Stimulated activated CD8-positive, alpha-beta memory T cell treated with anti-CD3 and anti-CD28 coated beads, Interleukin-7, amount 100 ng/mL, for 48 hours (primary cell): ENCODE results near the gene VAMP7.
"Not testable (repeated sequence)": the region's sequence is repeated elsewhere in the genome, so short reads cannot be mapped to it uniquely, and the experiment has no call there.

Source experiments
- DNase-seq, 2 donors: peaks; one replicate each; pipeline ENCODE4 v3.0.0-alpha.2; 2020; ENCODE audit warnings: low read depth in 1 of 2; ENCODE audit errors: extremely low read depth in 1 of 2

VAMP7 gene

DNA sequence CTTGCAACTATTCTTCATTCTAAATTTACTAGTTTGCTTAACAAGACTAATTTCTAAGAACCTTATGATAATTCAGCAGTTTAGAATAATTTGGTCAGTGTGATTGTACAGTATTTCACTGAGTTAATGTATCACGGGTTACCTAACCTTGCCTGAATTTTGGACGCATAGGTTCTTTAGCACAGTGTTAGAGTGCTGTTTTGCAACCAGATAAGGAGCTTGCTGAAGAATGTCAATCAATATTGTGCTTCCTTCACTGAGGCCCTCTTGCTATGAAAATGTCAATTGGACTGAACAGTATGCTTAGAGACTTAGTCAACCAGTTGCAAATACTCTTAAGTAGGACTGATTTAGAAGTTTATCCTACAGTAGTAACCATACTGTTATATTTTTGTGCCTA, 19.6 kb downstream of the VAMP7 start:
- DNase-seq: no peak

GRCh38 chrX:155907661-155908060, 26.5 kb downstream of the VAMP7 start:
- DNase-seq: not testable (repeated sequence)

DNA sequence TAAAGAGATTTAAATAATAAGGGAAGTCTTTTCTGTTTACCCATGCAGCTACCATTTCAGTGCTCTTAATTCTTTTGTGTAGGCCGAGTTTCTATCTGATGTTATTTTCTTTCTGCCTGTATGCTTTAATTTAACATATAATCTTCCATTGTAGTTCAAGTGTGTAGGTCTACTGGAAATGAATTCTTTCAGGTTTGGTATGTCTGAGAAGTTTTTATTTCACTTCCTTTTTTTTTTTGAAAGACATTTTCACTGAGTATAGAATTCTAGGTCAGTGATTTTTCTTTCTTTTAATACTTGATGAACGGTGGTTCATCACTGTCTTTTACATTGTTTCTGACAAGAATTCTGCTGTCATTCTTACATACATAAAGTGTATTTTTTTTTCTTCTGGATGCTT, 42.1 kb downstream of the VAMP7 start:
- no peak for DNase-seq

GRCh38 chrX:155930852-155931618, 49.9 kb downstream of the VAMP7 start:
- not testable (repeated sequence) for DNase-seq

DNA sequence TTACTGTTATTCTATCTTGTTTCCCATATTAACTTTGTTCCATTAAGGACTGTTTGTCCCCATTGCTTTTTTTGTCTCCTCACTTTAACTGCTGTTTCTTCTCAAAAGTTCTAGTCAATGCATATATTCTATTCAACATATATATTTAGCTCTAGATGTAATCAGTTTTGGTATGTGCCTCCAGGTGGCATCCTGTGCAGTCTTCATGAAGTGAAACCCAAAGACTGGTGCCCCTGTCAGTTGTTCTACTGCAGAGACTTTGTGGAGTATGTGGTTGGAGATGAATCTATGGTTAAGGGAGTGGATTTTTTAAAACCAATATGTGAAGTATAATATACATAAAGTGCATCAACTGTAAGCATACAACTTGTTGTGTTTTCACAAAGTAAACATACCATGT, 57.0 kb downstream of the VAMP7 start:
- no peak for DNase-seq

- DNase-seq: no peak
Observed at GRCh38 chrX:155949098-155949497, 68.0 kb downstream of the VAMP7 start.

GRCh38 chrX:155951237-155951789, 70.2 kb downstream of the VAMP7 start:
- no peak for DNase-seq

GRCh38 chrX:155953055-155953454, 71.9 kb downstream of the VAMP7 start:
- DNase-seq: no peak

- DNase-seq: no peak
Observed at GRCh38 chrX:155954793-155955192, 73.6 kb downstream of the VAMP7 start.

DNA sequence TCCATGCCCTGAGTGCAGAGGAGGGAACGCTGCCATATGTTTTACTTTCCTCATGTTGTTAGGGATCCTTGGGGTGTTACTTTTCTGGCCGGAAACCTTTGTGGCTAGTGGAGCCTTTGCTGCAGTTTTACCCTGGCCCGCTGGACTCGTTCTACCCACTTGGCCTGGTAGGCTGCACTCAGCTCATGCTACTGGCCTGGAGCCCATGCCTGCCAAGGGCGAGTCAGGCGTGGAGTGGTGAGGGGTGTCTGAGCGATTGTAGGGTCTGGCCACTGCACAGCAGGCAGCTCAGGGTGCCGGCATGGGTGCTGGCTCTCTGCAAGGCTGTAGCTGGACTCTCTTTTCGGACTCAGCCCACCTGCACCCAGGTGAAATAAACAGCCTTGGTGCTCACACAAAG, 75.0 kb downstream of the VAMP7 start:
- no peak for DNase-seq

DNA sequence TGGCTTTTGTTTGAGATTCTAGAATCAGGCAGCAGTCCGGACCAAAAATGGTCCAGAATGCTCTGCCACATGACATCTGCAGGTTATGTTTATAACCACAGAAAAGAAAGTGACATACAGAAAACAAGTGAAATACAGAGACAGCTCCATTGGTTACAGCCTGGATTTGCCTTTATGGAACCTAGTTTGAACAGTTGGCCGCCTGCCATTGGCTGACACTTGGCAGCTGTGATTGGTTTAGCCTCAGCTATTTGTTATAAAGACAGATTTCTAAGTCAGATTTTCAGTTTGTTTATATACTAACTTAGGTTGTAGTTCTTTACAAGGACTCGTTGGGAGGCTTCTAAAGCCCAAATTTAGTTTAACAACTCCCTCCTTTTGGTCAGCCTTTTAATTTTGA, 75.5 kb downstream of the VAMP7 start:
- DNase-seq: no peak

DNA sequence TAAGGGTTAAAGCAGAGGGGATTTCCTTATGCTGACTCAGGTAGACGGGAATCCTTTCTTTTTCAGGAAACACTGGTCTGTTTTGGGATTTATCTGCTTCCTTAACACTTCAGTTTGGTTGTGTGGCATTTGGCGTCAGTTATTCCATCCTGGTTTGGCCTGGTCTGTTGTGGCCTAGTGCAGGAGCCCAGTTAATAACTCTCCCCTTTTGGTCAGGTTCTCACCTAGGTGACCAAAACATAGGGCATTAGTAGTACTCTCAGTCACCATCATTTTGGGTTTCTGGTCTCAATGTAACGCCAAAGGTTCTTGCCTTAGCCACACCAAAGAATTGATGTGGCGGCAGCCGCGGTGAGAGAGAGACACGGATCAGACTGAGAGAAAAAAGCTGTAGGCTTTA, 76.7 kb downstream of the VAMP7 start:
- DNase-seq: no peak

DNA sequence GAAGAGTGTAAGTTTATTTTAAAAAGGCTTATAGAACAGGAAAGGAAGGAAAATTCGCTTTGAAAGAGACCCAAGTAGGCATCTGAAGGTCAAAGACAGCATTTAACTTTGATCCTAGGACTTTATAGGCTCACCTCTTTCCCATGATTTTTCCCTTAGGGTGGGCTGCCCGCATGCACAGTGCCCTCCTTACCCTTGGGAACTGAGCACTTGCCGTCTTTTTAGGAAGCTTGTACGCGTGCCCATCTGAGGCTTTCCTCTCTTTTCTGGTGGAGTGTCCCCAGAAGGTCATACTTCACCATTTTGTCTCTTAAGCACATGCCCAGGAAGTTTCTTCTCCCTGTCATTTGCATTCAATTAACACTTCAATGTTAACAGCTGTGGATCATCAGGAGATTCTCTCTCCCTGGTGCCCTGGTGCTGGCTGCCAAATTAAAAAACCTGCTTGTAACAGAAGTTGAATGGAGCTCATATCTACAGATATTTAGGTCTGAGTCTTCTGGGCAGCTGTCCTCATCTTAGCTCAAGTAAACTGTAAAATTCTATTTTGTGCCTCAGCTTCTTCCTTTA, 78.0 kb downstream of the VAMP7 start:
- DNase-seq: no peak

GRCh38 chrX:155962906-155963305, 81.8 kb downstream of the VAMP7 start:
- DNase-seq: no peak

GRCh38 chrX:155966876-155967275, 85.7 kb downstream of the VAMP7 start:
- DNase-seq: peak; percentile 3 to 9

GRCh38 chrX:155967653-155968325, 86.6 kb downstream of the VAMP7 start:
- no peak for DNase-seq

DNA sequence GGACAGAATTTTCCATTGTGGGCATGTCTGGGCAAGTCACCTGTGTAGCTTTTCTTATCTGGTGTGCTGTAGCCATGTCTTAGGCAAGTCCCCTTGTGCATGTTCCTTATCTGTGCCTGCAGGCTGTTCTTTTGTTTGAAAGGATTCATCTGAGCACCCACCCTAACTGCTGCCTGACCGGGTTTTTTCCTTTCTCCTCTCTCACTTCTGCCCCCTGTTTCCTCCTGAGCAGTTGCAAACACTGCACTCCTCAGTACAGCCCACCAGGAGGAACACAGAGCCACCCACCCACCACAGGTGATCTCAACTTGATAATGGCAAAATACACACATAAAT, 87.1 kb downstream of the VAMP7 start:
- DNase-seq: no peak

GRCh38 chrX:155968791-155969190, 87.6 kb downstream of the VAMP7 start:
- DNase-seq: no peak

GRCh38 chrX:155971658-155972057, 90.5 kb downstream of the VAMP7 start:
- not testable (repeated sequence) for DNase-seq

- DNase-seq: not testable (repeated sequence)
Observed at GRCh38 chrX:155972241-155972640, 91.1 kb downstream of the VAMP7 start.

DNA sequence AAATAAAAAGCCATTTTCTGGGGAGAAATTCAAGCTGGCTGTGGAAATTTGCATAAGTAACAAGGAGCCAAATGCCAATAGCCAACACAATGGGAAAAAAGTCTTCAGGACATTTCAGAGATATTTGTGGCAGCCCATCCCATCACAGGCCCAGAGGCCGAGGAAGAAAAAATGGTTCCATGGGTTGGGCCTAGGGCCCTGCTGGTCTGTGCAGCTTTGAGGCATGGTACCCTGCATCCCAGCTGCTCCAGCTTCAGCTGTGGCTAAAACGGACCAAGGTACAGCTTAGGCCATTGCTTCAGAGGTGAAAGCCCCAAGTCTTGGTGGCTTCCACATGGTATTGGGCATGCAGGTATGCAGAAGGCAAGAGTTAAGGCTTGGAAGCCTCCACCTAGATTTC, 102.2 kb downstream of the VAMP7 start:
- no peak for DNase-seq

DNA sequence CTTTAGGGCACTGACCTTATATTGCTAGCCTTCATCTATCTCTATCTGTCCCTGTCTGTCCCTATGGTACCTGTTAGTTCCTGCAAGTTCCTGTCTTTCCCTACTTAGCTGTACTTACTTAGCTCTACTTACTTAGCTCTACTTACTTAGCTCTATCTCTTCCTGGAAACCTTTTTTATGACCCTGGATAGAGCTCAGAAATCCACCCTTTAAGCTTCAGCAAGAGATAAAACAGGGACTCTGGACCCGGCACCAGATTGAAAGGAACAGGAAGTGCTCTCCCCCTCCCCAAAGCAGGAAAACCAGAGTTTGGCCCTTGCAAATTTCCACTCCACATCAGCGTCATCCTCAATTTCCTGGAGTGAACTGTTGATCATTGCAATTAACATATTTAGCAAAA, 104.1 kb downstream of the VAMP7 start:
- DNase-seq: no peak
